Hematopoietic multipotent progenitor cell treated with erythropoietin and hydrocortisone succinate and interleukin-3 and kit ligand, for 6 days (in vitro differentiated cells): ENCODE measurements around the gene ELL3.
"Not testable (repeated sequence)": the region's sequence is repeated elsewhere in the genome, so short reads cannot be mapped to it uniquely, and the experiment has no call there.

ENCODE experiments used
- DNase-seq: peaks from one replicate; pipeline ENCODE4 v3.0.0-alpha.2; 2015

ELL3 gene

GRCh38 chr15:43776718-43777266 lies at the start of gene ELL3:
Gene ELL3 (minus strand): TSS chr15:43776966. CDS start chr15:43776901, 65 bp downstream.
- DNase-seq, result peak; percentile 93

- no peak for DNase-seq
Measured at GRCh38 chr15:43826029-43826507, 49.3 kb upstream of the ELL3 start.

- DNase-seq, result not testable (repeated sequence)
Measured at GRCh38 chr15:43825305-43825704, 48.5 kb upstream of the ELL3 start.

GRCh38 chr15:43824302-43825246 lies 47.8 kb upstream of the ELL3 start, which contains the start of gene MFAP1:
Gene MFAP1 (minus strand): TSS chr15:43824690. CDS start chr15:43824569, 121 bp downstream.
- DNase-seq, result peak; percentile 99

- no peak for DNase-seq
Measured at GRCh38 chr15:43821505-43821904, 44.7 kb upstream of the ELL3 start.

GRCh38 chr15:43815064-43815463 lies 38.3 kb upstream of the ELL3 start:
- DNase-seq, result not testable (repeated sequence)

- no peak for DNase-seq
Measured at GRCh38 chr15:43808960-43809678, 32.4 kb upstream of the ELL3 start.

GRCh38 chr15:43808435-43808950 lies 31.7 kb upstream of the ELL3 start:
- DNase-seq, result no peak

- not testable (repeated sequence) for DNase-seq
Measured at GRCh38 chr15:43802676-43803075, 25.9 kb upstream of the ELL3 start.

GRCh38 chr15:43800286-43801141 lies 23.7 kb upstream of the ELL3 start, which contains the start of gene HYPK:
Gene HYPK (plus strand): TSS chr15:43800599. CDS start chr15:43800623, 24 bp downstream.
- DNase-seq, result peak; percentile 95

- no peak for DNase-seq
Measured at GRCh38 chr15:43799945-43800285, 23.1 kb upstream of the ELL3 start, which contains the start of gene SERINC4. Gene SERINC4 (minus strand): TSS chr15:43800220. CDS start chr15:43799986, 234 bp downstream.

GRCh38 chr15:43799209-43799944 lies 22.6 kb upstream of the ELL3 start:
- DNase-seq, result no peak

GRCh38 chr15:43796566-43796965 lies 19.8 kb upstream of the ELL3 start:
- no peak for DNase-seq

- no peak for DNase-seq
Measured at GRCh38 chr15:43795997-43796396, 19.2 kb upstream of the ELL3 start.

GRCh38 chr15:43795197-43795596 lies 18.4 kb upstream of the ELL3 start:
- DNase-seq, result no peak

GRCh38 chr15:43794269-43795037 lies 17.7 kb upstream of the ELL3 start:
- DNase-seq, result no peak

- no peak for DNase-seq
Measured at GRCh38 chr15:43793647-43794046, 16.9 kb upstream of the ELL3 start.

GRCh38 chr15:43792761-43793476 lies 16.2 kb upstream of the ELL3 start:
- DNase-seq, result peak; percentile 57

- peak; percentile 99 for DNase-seq
Measured at GRCh38 chr15:43791993-43792760, 15.4 kb upstream of the ELL3 start, which contains the start of gene SERF2. Gene SERF2 (plus strand): TSS chr15:43792320. CDS start chr15:43792377, 57 bp downstream.
